AG10803 (cell line): ENCODE measurements around the gene PDE3A.
"Not testable (repeated sequence)": the region's sequence is repeated elsewhere in the genome, so short reads cannot be mapped to it uniquely, and the experiment has no call there.

ENCODE experiments used
- DNase-seq: peaks from one replicate; pipeline ENCODE4 v3.0.0; 2010; ENCODE audit warnings: low read depth
- H3K4me3 ChIP-seq: 2 replicates; pipeline ENCODE4 v1.5.1; 2011; ENCODE audit warnings: mild to moderate bottlenecking, low read length, control low read depth
- CTCF ChIP-seq: conservative IDR thresholded peaks from 2 replicates; pipeline ENCODE4 v1.5.1; 2011; ENCODE audit warnings: mild to moderate bottlenecking, low read length, control low read depth, inconsistent platforms

Gene PDE3A

GRCh38 chr12:20372326-20373096 is 4.2 kb downstream of the PDE3A start:
- DNase-seq = no peak
- no peak for TF ChIP-seq CTCF
- no peak overlapping the region for H3K4me3 ChIP-seq

GRCh38 chr12:20374795-20375194 is 6.5 kb downstream of the PDE3A start:
- no peak for TF ChIP-seq CTCF
- H3K4me3 ChIP-seq = no peak overlapping the region
- no peak for DNase-seq

- no peak overlapping the region for H3K4me3 ChIP-seq
- no peak for TF ChIP-seq CTCF
- no peak for DNase-seq
These were observed 7.2 kb downstream of the PDE3A start for GRCh38 chr12:20375560-20375959.

GRCh38 chr12:20376984-20377383 is 8.6 kb downstream of the PDE3A start:
- TF ChIP-seq CTCF = peak; percentile 51
- no peak overlapping the region for H3K4me3 ChIP-seq
- peak; percentile 9 for DNase-seq

GRCh38 chr12:20377750-20378149 is 9.4 kb downstream of the PDE3A start:
- no peak for TF ChIP-seq CTCF
- no peak overlapping the region for H3K4me3 ChIP-seq
- no peak for DNase-seq

GRCh38 chr12:20382117-20382516 is 13.8 kb downstream of the PDE3A start:
- no peak overlapping the region for H3K4me3 ChIP-seq
- no peak for DNase-seq
- TF ChIP-seq CTCF = no peak

- no peak for DNase-seq
- TF ChIP-seq CTCF = no peak
These were observed 15.3 kb downstream of the PDE3A start for GRCh38 chr12:20383612-20384011.

GRCh38 chr12:20384836-20385235 is 16.5 kb downstream of the PDE3A start:
- not testable (repeated sequence) for DNase-seq, H3K4me3 ChIP-seq

More at GRCh38 chr12:20383612-20384011, 15.3 kb downstream of the PDE3A start:
- no peak overlapping the region for H3K4me3 ChIP-seq
